ENCODE results near the gene SMAD6.

The SMAD6 gene

GRCh38 chr15:66702035-66702786 is at the start of gene SMAD6:
Gene SMAD6 (plus strand): TSS chr15:66702236. CDS start chr15:66703259, 1,023 bp downstream.
- peak; percentile 68 to 81 for DNase-seq

- no peak for DNase-seq
These were observed 49.2 kb upstream of the SMAD6 start for GRCh38 chr15:66652806-66653205.

- DNase-seq = no peak
These were observed 48.6 kb upstream of the SMAD6 start for GRCh38 chr15:66653398-66653797.

GRCh38 chr15:66653852-66654251 is 48.2 kb upstream of the SMAD6 start:
- DNase-seq = no peak

GRCh38 chr15:66654361-66654738 is 47.7 kb upstream of the SMAD6 start:
- DNase-seq = peak in 1 of 2 donors; percentile 4

GRCh38 chr15:66654739-66655375 is 47.2 kb upstream of the SMAD6 start:
- peak; percentile 10 to 25 for DNase-seq

- DNase-seq = no peak
These were observed 46.5 kb upstream of the SMAD6 start for GRCh38 chr15:66655511-66655910.

GRCh38 chr15:66655997-66656396 is 46.0 kb upstream of the SMAD6 start:
- no peak for DNase-seq

GRCh38 chr15:66657185-66658020 is 44.6 kb upstream of the SMAD6 start:
- no peak for DNase-seq

- no peak for DNase-seq
These were observed 44.0 kb upstream of the SMAD6 start for GRCh38 chr15:66658044-66658443.

- DNase-seq = no peak
These were observed 43.2 kb upstream of the SMAD6 start for GRCh38 chr15:66658855-66659254.

GRCh38 chr15:66659384-66659783 is 42.7 kb upstream of the SMAD6 start:
- no peak for DNase-seq

- no peak for DNase-seq
These were observed 40.5 kb upstream of the SMAD6 start for GRCh38 chr15:66661432-66662096.

- DNase-seq = no peak
These were observed 39.5 kb upstream of the SMAD6 start for GRCh38 chr15:66662522-66662921.

- no peak for DNase-seq
These were observed 38.4 kb upstream of the SMAD6 start for GRCh38 chr15:66663664-66664063.

GRCh38 chr15:66670175-66670574 is 31.9 kb upstream of the SMAD6 start:
- DNase-seq = no peak

GRCh38 chr15:66670762-66671580 is 31.1 kb upstream of the SMAD6 start:
- DNase-seq = no peak

GRCh38 chr15:66672867-66673266 is 29.2 kb upstream of the SMAD6 start:
- no peak for DNase-seq

- peak; percentile 24 to 45 for DNase-seq
These were observed 28.4 kb upstream of the SMAD6 start for GRCh38 chr15:66673410-66674322.

- no peak for DNase-seq
These were observed 27.3 kb upstream of the SMAD6 start for GRCh38 chr15:66674756-66675155.

GRCh38 chr15:66675446-66675845 is 26.6 kb upstream of the SMAD6 start:
- no peak for DNase-seq

Data from CD4-positive, alpha-beta T cell treated with Interleukin-1 beta for 1 hour (primary cell).